Glomerular visceral epithelial cell (primary cell): Measurements from ENCODE around the gene PPP1R7.
"Not testable (repeated sequence)": the region's sequence is repeated elsewhere in the genome, so short reads cannot be mapped to it uniquely, and the experiment has no call there.

Experiments used
- DNase-seq: peaks from one replicate; pipeline ENCODE4 v3.0.0-alpha.2; 2016; ENCODE audit errors: extremely low spot score

PPP1R7 gene

DNA sequence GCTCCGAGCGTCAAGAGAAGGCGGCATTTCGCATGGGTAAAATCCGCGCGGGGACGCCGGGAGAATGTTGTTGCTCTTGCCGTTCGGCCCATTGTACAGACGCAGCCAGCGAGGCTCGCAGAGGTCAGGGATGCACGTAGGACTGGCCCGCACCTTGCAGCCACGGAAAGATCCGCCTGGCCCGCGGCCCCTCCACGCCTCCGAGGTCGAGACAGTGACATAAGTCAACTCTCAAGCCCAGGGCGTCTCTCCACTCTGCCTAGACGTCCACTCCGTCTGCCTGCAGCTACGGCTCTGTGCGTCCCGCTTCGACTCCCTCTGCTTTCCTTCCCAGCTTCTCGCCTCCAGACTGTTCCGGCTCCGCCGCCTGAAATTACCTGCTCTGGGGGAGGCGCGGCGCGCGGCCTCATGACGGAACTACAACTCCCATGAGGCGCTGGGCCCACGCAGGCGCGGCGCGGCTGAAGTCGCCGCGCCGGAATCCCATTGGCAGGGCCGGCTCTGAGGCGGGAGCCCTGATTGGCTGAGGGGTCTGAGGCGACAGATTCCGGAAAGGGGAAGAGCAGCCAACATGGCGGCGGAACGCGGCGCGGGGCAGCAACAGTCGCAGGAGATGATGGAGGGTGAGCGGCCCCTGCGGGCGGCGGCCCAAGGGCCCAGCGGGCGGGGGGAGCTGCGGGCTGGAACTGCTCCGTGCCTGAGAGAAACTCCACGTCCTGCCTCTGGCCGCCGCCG lies at the start of gene PPP1R7:
PPP1R7 (plus strand) TSS at position 543 of the 735 bp plus-strand sequence; CDS start at position 572, 29 bp downstream.
- peak; percentile 96 for DNase-seq

- peak; percentile 86 for DNase-seq
Measured at GRCh38 chr2:241102239-241102803, 47.9 kb upstream of the PPP1R7 start, which contains the start of gene MTERF4. TSS of gene MTERF4 (minus strand) at chr2:241102287. CDS start at chr2:241102273, 14 bp downstream.

- no peak for DNase-seq
Measured at GRCh38 chr2:241103176-241103595, 47.1 kb upstream of the PPP1R7 start.

DNA sequence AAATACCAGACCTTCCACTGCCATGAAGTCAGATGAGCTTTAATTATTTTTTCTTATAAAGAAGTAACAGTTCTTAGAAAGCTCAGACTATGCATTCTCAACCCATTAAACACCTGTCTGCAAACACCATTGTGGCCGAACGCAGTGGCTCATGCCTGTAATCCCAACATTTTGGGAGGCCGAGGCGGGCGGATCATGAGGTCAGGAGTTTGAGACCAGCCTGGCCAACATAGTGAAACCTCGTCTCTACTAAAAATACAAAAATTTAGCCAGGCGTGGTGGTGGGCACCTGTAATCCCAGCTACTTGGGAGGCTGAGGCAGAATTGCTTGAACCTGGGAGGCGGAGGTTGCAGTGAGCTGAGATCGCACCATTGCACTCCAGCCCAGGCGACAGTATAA lies 45.7 kb upstream of the PPP1R7 start:
- not testable (repeated sequence) for DNase-seq

- no peak for DNase-seq
Measured at GRCh38 chr2:241105641-241106040, 44.6 kb upstream of the PPP1R7 start.

DNA sequence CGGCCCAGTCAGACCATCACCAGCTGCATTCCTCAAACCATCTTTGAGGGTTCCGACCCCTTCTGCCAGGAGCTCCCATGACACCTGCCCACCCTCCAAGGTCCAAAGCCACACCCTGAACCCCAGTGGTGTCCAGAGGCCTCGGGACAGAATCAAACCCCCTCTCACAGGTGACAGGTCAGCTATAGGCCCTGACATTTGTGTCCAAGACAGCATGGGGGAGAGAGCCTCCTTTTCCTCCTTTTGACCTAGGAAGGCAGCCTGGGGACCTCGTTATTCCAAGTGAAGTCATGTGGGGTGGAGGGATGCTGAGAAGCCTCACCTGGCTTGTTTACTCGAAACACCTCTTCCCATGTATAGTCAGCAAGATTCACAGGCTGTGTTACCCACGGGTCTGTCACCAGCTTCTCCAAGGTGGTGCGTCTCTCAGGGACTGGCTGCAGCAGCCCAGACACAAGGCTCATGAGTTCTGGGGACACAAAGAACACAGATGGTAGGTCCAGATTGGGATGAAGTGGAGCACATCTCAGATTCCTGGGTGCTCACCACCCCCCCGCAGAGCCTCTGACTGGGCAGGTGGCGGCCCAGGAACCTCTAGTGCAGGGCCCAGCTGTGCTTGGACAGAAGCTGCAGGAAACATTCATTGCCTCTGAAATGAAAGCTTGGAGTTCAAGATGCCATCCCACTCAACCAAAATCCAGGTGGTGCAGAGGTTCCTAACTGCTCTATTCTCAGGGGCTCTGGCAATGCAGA lies 43.1 kb upstream of the PPP1R7 start:
- DNase-seq: no peak

- no peak for DNase-seq
Measured at GRCh38 chr2:241108271-241109209, 41.7 kb upstream of the PPP1R7 start.

- DNase-seq: no peak
Measured at GRCh38 chr2:241109210-241110088, 40.8 kb upstream of the PPP1R7 start.

GRCh38 chr2:241110089-241110606 lies 40.1 kb upstream of the PPP1R7 start:
- DNase-seq: no peak

DNA sequence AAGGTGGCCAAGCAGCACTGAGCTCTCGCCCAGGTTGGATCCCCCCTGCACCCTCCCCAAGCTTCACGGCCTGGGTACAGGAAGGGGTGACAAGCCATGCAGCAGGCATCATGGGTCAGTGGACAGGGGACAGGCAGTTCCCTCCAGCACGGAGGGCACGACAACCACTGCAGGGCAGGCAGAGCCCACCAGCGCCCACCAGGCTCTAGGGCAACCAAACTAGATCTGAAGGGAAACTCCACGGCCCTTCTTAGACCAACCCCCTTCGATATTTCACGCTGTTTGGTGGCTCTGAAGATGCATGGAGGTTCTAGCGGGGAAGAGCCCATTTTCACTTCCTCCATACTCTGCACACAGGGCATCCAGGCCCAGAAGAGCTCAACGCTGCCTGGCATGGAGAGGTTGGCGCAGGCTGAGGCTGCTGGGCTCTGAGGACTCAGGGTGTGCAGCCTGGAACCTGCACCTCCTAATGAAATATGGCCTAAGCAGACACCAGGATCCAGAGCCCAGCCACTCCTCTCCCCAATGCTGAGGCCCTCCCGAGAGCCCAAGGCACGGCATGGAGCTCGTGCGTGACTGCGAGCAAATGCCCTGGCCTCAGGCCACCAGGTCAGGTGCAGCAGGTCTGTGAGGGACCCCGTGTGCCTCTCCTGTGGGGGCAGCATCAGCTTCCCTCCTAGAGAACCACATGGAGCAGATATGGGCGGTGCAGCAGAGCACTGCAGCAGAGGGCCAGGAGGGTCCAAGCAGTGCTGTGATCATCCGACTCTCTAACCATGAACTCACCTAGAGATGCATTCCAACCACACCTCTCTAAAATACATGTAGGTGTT lies 39.4 kb upstream of the PPP1R7 start:
- no peak for DNase-seq

- no peak for DNase-seq
Measured at GRCh38 chr2:241111440-241111805, 38.8 kb upstream of the PPP1R7 start.

- DNase-seq: no peak
Measured at GRCh38 chr2:241112046-241112445, 38.2 kb upstream of the PPP1R7 start.

DNA sequence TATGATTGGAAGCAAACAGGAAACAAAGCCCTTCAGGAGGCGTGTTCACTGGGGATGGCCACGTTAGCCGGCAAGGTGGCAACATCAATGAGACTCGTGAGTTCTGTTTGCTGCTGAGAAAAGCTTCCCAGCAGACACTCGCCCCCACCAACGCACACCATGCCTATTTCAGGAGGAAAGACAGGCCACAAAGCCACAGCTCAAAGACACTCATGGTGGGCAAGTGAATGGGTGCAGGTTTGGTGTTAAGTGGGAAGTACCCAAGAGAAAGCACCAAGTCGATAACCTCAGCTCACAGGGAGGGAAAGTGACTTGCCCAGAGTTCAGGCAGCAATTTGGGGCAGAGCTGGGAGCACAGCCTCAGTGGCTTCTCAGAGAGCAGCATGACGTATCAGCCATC lies 37.7 kb upstream of the PPP1R7 start:
- DNase-seq: no peak

DNA sequence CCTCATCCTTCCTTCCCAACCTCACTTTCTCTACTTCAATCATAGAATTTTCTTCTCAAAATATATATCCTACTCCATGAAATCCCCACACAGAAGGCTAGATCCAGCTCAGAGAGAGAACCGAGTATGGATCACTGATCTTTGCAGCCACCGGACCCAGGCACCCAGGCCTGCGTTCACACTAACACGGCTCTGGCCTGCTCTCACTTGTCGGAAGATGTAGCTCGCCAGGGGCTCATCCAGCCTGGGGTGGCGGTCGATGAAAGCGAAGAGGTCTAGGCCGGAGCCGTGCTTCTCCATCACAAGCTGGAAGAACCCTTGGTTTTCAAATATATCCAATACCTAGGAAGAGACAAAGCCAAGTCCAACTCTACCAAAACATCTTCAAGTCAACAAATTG lies 35.4 kb upstream of the PPP1R7 start:
- DNase-seq: no peak

GRCh38 chr2:241115361-241115760 lies 34.9 kb upstream of the PPP1R7 start:
- no peak for DNase-seq

- no peak for DNase-seq
Measured at GRCh38 chr2:241116606-241117560, 33.4 kb upstream of the PPP1R7 start.

GRCh38 chr2:241118737-241119505 lies 31.3 kb upstream of the PPP1R7 start:
- no peak for DNase-seq

DNA sequence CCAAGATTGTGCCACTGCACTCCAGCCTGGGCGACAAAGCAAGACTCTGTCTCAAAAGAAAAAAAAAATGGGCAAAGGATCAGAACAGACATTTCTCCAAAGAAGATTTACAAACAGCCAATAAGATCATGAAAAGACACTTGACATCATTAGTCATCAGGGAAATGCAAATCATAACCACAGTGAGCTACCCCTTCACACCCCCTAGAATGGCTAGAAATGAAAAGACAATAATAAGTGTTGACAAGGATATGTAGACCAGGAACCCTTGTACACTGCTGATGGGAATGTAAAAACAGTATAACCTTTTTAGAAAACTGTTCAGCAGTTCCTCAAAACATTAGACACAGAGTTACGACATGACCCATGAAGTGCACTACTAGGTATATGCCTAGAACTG lies 29.8 kb upstream of the PPP1R7 start:
- no peak for DNase-seq
